ENCODE results near the gene TMEM186.

- TF ChIP-seq CTCF (IDR thresholded peaks at IDR 0.05; ENCODE audit: insufficient read depth, low read length, poor library complexity, severe bottlenecking) (no peak), EZH2phosphoT487 (conservative IDR thresholded peaks at IDR 0.05; ENCODE audit: low read length) (no peak)
These were observed 36.4 kb downstream of the TMEM186 start for GRCh38 chr16:8761078-8761477.
